GM21526 (cell line): ENCODE results near the gene LRSAM1.
A peak's percentile ranks its signal among the peaks of the same experiment; 100 is the strongest.

Source experiments
- ATAC-seq: cut with Tn5 transposase; IDR thresholded peaks from one replicate; pipeline ENCODE4 v1.9.1; 2021; ENCODE audit warnings: moderate library complexity; ENCODE audit not compliant: unreplicated experiment, low FRiP score

The LRSAM1 gene

DNA sequence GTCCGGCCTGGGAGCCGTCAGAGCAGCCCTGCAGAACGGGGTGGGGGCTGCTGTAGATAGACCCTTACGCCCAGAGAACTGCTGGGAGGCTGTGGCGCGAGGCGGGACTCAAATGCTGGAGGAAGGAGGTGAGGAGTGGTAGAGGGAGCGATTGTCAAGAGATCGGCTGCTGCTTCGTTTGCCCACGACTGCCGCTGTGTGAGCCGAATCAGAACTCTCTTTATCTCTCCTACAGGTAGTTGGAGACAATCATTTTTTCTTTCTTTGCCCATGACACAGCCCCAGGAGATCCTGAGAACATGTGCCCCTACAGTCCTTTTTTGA, 26.7 kb upstream of the LRSAM1 start:
- ATAC-seq = peak; percentile 12

- no peak for ATAC-seq
Observed at GRCh38 chr9:127426756-127427155, 24.6 kb upstream of the LRSAM1 start.

GRCh38 chr9:127428348-127428747, 23.0 kb upstream of the LRSAM1 start:
- ATAC-seq = no peak

GRCh38 chr9:127430415-127430814, 20.9 kb upstream of the LRSAM1 start:
- no peak for ATAC-seq

GRCh38 chr9:127437497-127438264, 13.6 kb upstream of the LRSAM1 start:
- no peak for ATAC-seq

GRCh38 chr9:127438394-127438793, 12.9 kb upstream of the LRSAM1 start:
- no peak for ATAC-seq

DNA sequence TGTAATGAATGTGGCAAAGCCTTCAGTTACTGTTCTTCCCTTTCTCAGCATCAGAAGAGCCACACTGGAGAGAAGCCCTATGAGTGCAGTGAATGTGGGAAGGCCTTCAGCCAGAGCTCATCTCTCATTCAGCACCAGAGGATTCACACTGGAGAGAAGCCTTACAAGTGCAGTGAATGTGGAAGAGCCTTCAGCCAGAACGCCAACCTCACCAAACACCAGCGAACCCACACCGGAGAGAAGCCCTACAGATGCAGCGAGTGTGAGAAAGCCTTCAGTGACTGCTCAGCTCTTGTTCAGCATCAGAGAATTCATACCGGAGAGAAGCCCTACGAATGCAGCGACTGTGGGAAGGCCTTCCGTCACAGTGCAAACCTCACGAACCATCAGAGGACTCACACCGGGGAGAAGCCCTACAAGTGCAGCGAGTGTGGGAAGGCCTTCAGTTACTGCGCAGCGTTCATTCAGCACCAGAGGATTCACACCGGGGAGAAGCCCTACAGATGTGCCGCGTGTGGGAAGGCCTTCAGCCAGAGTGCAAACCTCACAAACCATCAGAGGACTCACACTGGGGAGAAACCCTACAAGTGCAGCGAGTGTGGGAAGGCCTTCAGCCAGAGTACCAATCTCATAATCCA, 6.9 kb upstream of the LRSAM1 start:
- no peak for ATAC-seq

DNA sequence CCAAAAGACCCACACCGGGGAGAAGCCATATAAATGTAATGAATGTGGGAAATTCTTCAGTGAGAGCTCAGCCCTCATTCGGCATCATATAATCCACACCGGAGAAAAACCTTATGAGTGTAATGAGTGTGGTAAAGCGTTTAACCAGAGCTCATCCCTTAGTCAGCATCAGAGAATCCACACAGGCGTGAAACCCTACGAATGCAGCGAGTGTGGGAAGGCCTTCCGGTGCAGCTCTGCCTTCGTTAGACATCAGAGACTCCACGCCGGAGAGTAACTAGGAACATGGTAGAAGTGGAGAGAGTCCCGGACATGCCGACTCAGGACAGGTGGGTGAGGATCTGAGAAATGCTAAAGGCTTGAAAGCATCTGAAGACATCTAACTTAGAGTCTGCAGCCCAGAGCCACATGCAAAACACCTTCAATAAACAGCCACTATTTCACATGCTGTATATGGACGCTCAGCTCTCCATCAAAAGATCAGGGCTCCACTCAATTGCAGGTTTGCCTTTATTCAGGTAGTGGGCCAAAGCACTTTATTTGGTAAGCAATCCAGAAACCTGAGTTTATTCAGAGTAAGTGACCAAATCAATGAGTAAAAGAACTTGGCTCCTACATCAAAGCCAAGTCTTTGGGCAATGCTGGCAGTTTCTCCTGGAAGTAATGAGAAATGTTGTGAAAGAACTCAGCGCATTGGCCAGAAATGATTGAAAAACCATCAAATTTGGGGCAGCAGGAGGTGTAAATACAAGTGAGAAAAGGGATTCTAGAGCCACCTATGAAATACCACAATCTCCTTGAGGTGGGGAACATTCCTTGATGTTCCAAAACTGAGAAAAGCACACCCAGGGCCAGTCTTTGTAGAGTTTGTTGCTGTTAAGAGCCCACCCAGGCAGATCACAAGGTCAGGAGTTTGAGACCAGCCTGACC, 6.1 kb upstream of the LRSAM1 start:
- ATAC-seq = no peak

DNA sequence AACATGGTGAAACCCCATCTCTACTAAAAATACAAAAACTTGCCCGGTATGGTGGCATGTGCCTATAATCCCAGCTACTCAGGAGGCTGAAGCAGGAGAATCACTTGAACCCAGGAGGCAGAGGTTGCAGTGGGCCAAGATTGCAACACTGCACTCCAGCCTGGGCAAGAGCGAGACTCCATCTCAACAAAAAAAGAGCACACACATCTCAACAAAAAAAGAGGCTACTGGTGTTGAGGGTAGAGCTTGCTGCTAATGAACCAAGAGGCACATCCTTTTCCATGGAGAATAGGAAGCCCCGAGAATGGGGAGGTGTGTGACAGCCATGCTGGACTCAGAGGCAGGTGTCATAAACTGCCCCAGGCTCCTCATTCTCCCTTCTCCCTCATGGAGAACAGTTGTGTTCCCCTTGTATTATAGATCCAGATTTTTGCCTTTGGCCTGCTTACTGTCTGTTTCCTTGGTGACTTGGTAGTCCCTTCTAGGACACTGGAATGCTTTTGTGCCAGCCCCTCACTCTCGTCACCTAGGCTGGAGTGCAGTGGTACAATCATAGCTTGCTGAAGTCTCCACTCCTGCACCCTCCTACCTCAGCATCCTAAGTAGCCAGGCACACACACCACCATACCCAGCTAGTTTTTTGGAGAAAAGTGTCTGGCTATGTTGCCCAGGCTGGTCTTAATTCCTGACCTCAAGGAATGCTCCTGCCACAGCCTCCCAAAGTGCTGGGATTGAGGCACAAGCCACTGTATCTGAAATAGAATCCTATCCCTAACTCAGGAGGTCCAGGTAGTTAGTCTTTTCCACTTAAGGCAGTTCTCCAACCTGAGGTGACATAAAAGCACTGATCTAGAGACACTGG, 5.2 kb upstream of the LRSAM1 start:
- no peak for ATAC-seq

DNA sequence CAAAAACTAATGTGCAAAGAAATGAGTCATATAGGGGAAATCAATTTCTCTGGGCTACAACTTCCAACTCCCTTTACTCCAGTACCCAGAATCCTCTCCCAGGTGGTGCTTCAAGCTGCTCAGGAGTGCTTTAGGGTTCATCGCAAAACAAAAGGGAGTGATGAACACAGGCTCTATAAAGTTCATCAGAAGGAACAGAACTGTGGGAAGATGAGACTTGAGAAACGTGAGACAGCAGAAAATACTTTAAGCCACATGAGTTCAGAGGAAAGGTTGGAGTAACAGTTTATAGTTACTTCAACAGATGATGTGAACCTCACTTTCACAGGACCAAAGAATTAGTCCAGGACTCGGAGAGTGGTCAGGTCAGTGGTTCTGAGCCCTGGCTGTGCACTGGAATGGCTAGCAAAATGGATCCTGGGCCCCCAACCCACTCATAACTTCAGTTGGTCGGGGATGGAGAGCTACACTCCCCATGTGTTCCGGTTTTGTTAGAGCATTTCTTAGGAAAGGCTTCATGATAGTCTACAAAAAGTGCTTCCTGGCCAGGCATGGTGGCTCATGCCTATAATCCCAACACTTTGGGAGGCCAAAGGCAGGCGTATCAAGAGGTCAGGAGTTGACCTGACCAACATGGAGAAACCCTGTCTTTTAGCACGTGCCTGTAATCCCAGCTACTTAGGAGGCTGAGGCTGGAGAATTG, 4.4 kb upstream of the LRSAM1 start:
- ATAC-seq = no peak

- ATAC-seq = no peak
Observed at GRCh38 chr9:127447416-127448111, 3.7 kb upstream of the LRSAM1 start.

DNA sequence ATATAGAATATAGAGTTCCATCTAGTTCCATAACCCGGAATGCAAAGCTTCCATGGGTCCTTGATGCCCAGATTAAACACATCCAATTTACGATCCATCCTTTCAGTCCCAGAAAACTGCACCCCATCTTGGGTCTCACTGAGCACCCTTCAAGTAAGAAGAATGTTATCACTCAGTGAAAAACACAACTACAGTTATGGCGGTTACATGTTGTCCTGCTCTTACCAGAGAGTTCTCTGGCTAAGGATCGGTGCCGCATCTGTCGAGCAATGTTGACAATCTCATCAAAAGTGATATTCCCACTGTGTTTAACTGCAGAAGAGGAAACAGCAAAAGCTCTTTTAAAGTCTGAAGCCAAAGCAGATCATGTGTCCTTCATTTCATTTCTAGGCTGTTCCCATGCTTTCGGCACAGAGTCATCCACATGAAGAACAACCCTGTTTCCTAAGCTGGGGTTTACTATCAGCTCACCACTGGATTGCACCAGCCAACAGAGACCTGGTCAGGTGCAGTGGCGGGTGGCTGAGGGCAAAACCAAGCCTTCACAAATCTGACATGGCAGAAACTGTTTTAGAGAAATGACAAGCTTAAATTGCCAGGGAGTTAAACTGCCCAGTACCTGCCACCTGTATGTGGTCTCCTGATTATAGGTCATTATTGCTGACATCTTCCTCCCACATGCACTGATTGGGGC, 3.1 kb upstream of the LRSAM1 start:
- ATAC-seq = no peak

DNA sequence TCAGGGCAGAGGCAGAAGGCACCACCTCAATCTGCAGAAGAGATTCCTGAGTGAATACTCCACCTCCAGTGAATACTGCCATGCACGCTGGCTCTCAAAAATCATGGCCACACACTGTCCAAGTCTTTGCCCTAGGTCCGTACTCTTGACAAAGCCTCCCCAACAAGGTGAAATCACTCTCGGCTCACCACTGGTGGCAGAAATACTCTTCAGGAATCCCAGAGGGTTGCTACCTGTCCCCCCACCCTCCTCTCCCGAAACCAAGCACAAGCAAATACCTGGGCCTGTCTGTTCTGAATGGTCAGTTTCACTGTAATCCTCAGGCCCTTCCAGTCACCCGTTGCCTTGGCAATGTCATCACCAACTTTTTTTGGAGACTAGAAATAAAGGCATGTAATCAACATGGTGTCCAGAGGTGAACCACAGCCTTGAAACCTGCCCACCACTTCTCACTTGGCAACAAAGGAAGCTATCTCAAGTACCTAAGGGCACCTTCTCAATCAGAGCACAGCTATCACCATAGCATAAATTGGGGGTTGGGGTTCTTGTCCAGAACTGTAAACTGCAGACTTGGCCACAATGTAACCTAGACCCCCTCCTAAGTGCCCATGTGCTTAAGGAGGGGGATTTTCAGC, 1.9 kb upstream of the LRSAM1 start:
- ATAC-seq = no peak

GRCh38 chr9:127450243-127450760, 1.0 kb upstream of the LRSAM1 start:
- no peak for ATAC-seq

DNA sequence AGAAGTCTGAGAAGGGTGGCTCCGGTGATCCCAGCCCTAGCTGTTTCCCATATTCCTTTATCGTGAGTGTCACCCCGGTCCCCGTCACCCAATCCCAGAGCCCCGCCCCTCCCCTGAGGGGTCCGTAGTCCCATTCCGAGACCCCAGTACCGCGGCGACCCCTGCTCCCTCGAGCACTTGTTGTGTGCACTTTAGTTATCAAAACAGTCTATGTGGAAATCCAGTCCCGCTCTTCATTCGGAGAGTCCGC, 223 bp downstream of the LRSAM1 start:
- no peak for ATAC-seq

DNA sequence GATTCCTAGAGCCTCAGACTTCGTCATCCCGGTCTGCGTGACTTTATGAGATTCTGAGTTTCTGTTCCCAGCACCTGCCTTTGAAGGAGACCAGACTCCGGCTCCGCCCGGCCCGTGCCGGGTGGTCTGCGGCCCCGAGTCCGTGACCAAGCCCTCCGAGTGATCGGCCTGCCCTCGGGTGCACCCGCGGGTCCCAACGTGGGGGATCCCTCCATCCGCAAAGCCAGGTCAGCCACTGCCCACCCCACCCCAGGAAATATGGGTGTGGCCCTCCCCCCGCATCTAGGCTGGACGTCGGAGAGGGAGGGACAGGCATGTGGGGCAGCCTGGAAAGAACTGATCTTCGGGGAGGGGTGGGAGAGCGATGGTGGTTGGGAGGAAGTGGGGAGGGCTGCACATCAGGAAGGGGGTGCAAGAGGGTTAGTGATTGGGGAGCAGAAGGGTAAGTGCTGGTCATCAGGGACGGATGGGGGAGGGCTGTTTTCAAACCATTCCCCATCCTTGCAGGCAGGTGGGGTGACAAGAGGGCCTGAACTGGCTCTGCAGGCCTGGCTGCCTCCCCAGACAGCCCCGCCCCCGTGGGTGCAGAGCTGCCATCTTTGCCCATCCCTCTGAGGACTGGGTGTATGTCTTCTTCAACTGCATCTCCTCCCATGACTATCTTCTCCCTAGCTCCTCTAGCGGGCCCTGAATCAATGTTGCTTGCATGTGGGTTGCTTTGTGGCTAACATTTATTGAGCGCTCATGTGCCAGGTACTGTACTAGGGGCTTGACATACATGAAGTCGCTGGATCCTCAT, 747 bp downstream of the LRSAM1 start:
- ATAC-seq = no peak

DNA sequence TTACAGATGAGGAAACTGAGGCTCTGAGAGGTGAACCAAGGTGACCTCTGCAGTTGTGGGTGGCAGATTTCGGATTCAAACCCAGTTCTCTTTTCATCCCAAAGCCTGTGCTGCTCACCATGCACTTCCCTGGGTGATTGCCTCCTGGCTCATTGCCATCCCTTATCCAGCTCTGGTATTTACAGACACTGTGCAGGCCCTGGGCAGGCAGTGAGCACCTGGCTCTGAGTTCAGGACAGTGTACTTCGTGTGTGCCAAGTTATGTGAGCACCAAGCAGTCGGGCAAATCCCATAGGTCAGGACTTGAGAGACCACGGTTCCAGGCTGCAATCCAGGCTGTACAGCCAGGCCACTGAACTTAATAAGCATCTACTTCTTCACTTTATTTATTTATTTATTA, 1.4 kb downstream of the LRSAM1 start:
- ATAC-seq = no peak
